Renal pelvis (tissue), 4 donors: ENCODE results near the gene SEMA5A. TPM values are rescaled to one million over a fixed set of nuclear protein-coding genes. Genes with fewer than 3 reads are reported as not detected.
A peak's percentile ranks its signal among the peaks of the same experiment; 100 is the strongest.

ENCODE experiments used
- DNase-seq: peaks from one replicate; pipeline ENCODE4 v3.0.0-alpha.2; 2013
- polyA plus RNA-seq, 3 donors: library from polyadenylated mRNA; unstranded; fragments of 120-200 nt; gene quantifications; one replicate each; pipeline ENCODE4 v1.2.1, GENCODE V29; 2013; ENCODE audit not compliant: insufficient read length in 3 of 3

Gene SEMA5A
- polyA plus RNA-seq, 3 donors, result 32.5 to 44.8 (median 42.8) TPM

DNA sequence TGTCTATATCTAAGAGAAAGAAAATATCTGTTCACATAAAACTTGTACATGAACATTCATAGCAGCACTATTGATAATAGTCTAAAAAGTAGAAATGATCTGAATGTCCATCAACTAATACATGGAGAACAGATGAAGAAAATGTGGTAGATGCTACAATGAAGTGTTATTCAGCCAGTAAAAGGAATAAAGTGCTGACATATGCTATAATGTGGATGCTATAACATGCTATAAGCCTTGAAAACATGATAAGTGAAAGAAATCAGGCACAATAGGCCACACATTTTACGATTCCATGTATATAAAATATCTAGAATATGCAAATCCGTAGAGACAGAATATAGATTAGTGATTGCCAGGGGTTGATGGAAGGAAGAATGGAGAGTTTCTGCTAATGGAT, 146.8 kb downstream of the SEMA5A start:
- DNase-seq, result no peak

DNA sequence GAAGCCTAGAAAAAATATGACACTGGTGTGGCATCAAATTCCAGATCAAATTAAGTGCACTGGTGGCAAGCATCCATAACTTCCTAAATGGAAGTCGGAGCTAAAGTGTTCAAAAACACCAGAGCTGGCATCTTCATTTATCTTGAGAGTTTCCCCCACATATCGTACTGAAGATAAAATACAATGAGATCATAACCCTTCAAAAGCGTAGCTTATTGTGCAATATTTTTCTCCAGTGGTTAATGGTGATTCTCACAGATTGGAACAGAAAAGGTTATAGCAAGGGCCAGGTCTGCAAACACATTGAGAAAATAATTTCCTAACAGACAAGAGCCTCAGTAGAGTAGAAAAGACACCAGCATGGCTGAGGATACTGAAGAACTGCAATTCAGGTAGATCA, 147.6 kb downstream of the SEMA5A start:
- DNase-seq, result no peak

- DNase-seq, result no peak
Observed at GRCh38 chr5:9396285-9396770, 149.5 kb downstream of the SEMA5A start.

GRCh38 chr5:9395706-9396105, 150.2 kb downstream of the SEMA5A start:
- DNase-seq, result no peak

GRCh38 chr5:9394221-9394620, 151.7 kb downstream of the SEMA5A start:
- no peak for DNase-seq

DNA sequence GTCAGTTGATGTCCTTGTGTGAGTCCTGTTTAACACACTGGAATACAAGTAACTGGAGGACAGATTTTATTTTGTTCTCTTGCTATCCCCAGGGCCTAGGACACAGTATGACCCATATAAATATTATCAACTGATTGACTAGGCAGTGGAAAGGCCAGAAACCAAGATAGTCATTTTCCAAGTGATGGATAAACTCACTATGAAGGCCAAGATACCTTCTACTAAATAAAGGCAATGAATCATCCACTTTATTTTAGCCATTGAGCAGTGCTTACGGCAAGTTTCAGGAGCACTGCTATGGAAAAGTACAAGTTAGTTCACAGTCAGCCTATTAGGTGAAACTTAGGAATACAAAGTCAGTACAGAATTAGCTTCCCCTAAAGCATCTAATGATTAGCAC, 153.2 kb downstream of the SEMA5A start:
- DNase-seq, result no peak

GRCh38 chr5:9391080-9391479, 154.8 kb downstream of the SEMA5A start:
- no peak for DNase-seq

GRCh38 chr5:9390113-9390512, 155.8 kb downstream of the SEMA5A start:
- no peak for DNase-seq

DNA sequence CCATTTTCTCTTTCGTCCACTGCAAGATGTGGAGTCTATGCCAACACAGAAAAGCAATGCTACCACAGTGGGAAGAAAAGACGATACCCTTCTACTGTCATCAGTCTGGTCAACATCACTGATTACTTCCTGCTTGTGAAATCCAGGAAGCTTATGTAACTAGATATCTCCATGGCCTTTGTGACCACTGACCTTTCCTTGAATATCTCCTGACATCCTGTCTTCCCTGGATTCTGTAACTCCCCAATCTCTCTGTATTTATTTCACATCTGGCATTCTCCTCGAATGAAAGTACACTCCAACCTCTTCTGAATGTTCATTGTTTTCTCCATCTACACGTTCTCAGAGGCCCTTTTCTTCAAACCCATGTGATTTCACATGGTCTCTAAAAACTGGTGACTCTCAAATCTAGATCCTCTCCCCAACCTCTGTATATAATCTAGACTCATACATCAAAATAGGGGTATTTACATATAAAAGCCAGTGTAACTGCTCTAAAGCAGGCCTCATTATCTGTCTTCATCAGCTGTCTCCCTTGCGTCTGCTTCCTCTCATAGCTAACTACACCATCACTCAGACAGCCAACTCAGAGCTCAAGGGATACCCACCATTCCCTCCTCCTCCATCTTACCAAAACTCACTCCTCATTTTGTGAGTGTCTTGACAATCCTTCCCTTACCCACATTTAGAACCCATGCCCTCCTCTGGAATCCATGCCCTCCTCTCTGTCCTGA, 156.8 kb downstream of the SEMA5A start:
- no peak for DNase-seq

DNA sequence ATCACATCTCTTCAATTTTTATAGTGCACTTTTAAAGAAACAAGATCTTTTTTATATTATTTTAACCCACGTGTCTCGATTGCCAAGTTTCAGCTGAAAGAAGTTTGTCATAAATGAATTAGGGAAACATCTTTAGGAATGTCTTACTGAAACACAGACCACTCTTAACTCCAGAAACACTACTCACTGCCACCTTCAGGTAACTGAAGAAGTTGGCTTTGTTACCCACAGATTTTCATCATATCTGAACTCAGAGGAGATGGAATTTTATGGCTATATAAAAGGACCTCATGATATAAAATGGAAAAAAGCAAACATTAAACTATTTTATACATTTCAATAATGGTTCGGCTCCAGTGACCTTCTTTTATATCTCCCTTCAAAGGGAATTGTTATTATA, 158.0 kb downstream of the SEMA5A start:
- DNase-seq, result no peak

DNA sequence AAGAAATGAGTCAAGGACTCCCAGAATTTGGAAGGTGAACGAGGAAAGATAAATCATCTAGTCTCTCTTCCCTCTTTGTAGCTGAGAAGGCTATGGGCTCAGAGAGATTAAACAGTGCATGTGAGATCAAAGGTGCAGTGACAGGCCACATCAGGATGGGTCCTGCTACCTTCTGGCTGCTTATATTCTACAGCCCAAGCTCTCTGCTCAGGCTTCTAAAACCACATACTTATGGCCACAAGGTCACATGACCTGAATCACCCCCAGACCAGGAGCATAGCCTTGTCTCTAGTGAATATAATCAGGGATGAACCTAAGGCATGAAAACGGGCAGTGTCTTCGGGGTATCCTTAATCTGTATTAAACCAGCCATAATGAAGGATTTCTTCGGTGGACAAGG, 158.9 kb downstream of the SEMA5A start:
- no peak for DNase-seq

- no peak for DNase-seq
Observed at GRCh38 chr5:9382522-9382921, 163.4 kb downstream of the SEMA5A start.

DNA sequence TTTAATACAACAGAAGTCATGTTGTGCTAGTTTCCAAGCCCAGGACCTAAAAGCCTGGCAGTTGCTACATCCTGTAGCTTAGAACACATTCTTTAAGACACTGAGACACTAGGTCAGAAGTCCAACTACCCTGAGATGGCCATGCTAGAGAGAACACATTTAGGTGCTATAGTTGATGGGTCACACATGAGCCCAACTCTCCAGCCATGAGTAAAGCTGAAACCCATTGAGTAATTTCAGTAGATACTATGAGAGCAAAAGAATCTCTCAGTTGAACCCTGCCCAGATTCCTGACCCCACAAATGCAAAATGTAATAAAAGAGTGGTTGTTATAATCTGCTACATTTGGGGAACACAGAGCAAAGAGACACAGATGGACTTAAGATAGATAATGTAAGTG, 164.4 kb downstream of the SEMA5A start:
- no peak for DNase-seq

GRCh38 chr5:9380109-9380508, 165.8 kb downstream of the SEMA5A start:
- no peak for DNase-seq

DNA sequence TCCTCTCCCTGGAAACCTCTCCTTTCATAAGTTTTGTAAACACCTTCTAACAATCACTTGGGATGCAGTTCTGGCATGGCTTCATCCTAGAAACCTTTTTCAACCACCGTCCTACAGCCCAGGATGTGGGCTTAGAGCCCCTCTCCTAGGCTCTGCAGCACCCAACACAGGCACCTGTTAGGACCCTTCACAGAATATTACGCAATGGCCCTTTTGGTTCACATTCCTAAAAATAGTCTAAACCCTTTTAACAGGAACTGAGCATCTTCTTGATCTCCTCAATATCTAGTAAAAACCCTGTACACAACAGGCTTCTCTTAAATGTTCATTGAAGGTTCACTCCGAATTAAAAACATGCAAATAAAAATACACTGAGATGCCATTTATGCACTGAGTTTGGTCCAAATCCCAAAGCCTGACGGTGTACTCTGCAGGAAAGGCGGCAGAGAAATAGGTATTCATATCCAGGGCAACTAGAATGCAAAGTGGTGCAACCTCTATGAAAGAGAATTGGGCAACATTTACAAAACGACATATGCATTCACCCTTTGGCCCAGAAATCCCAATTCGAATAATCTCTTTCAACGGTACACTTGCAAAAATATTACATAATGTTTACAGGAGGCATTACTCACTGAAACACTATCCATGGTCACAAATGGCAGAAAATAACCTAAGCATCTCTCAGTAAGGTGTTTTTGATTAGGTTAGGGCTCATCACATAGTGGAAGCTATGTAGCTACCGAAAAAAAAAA, 169.3 kb downstream of the SEMA5A start:
- no peak for DNase-seq

DNA sequence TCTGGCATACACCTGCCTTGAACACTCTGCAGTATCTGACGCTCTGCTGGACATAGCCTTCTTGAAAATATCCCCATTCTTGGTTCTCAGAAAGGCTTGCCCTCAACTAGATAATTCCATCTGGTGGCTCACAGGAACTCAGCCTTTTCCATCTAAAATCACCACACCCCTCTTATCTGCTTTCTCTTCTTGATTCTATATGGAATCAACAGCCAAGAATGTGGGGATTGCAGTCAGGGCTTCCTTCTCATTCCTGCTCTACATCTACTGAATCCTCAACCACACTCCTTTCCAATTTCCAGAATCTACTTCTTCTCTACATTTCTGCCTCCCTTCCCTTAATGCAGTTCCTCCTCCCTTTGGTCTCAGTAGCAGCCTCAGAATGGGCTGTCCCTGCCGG, 170.1 kb downstream of the SEMA5A start:
- DNase-seq, result no peak

DNA sequence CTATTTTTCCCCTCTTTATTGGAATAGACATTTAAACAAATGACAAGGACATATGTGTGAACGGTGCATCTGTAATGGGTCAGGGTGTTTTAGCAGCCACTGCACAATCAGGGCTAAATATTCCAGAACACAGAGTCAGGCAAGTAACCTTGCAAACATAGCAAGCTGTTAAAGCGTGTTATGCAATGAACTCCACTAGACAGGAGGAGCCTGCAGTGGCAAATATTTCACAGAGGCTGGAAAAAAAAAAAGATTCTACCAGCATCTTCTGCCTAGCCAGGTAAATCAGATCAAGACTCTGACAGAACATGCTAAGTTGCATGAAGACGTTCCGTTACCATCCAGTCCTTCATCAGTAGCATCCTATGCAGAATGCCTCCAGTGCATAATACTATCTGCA, 171.8 kb downstream of the SEMA5A start:
- no peak for DNase-seq

- no peak for DNase-seq
Observed at GRCh38 chr5:9373571-9373970, 172.3 kb downstream of the SEMA5A start.

DNA sequence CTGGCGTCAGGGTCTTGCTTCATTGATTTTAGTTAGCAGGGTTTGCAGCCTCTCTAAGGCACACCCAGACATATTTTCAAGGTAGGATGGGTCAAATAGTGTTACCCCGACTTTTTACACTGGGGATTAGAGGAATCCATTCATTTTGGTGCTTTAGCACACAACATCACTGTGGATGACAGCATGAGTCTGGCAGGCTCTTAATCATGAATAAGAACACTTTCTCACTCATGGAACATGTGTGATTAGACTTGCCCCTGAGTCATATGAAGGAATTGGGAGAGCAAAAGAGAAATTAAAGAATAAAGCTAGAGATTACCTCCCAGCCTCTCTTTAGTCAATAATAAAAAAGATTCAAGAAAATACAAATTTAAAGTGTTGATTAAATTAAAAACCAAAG, 175.6 kb downstream of the SEMA5A start:
- no peak for DNase-seq

GRCh38 chr5:9365512-9365911, 180.4 kb downstream of the SEMA5A start:
- no peak for DNase-seq

DNA sequence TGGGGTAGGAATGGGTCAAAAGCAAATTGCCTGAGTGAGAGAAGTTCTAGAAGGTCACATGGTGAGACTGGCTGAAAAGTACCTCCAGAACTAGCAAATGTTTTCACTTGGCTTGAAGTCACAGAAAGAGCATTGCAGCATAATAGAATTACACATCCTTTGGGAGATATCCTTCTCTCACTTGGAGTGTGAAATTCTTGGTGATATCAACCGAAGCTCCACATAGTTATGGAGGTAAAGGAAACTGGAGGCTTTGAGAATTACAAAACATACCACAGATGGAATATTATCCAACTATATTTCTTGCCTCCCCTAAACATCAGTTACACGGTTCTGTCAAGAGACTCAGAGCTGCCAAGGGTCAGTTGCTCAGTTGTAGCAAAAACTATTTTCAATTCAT, 182.4 kb downstream of the SEMA5A start:
- DNase-seq, result no peak

DNA sequence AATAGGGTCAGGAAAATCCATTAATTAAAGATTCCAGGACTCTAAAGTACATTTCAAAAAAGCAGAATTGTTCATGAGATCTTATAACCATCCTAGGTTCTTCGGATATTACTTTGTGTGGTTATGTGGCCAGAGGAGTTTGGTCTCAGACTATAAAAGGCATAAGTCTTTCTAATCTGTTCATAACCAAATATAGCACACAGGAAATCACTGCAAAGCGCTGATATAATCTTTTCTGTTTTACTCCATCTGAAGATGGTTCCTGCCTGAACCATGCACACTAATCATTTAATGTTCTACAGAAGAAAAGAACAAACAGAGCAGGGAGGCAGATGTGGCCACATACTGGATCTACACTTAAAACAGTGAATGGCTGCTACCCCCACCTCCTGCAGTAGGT, 182.8 kb downstream of the SEMA5A start:
- DNase-seq, result no peak

DNA sequence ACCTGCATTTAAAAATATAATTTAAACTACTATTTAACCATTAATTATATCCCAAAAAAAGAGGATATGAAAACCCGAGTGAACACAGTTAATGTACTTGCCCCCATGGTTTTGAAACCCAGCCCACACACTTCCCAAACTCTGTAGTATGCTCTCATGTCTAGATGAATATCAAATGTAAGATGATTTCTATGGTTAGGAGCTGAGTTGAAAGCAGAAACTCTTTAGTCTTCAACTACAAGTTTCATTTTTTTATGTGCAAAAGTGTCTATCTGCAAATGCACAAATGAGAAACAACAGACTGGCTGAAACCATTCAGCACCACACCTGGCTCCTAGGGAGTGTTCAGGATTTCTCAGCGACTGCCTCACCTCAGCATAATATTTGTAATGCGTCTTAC, 183.3 kb downstream of the SEMA5A start:
- DNase-seq, result no peak

- DNase-seq, result peak; percentile 36
Observed at GRCh38 chr5:9361835-9362234, 184.0 kb downstream of the SEMA5A start.
